HG02759 (cell line): Measurements from ENCODE around the gene ARID3B.
"Not testable (repeated sequence)": the region's sequence is repeated elsewhere in the genome, so short reads cannot be mapped to it uniquely, and the experiment has no call there.

Source experiments
- ATAC-seq: cut with Tn5 transposase; IDR thresholded peaks from one replicate; pipeline ENCODE4 v1.9.1; 2021; ENCODE audit warnings: mild to moderate bottlenecking, moderate library complexity; ENCODE audit not compliant: unreplicated experiment

ARID3B gene

DNA sequence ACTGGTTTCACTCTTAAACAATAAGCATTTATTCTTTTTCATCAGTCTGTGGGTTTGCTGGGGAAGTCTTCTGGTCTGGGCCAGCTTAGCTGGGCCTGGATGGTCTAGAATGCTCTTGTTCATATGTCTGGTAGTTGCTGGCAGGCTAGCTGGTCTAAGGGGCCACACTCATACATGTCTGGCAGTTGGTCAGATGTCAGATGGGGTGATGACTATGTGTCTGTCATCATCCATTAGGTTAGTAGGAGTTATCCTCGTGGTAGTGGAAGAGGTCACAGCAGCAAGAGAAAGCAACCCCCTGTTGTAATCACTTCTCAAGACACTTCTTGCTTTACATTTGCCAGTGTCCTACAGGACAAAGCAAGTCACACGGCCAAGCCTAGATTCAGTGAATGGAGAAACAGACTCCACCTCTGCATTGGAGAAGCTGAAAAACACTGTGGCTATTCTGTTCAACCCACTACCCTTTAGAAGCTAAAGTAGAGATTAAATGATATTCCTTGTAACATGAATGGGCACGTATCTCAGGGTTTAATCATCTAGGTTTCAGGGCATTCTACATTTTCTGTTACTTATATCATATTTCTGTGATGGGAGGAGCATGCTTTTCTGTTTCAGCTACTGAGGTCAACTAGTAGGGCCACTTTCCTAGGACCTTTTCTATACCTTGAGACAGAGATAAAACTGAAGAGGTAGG is 5.5 kb upstream of the ARID3B start:
- no peak for ATAC-seq

DNA sequence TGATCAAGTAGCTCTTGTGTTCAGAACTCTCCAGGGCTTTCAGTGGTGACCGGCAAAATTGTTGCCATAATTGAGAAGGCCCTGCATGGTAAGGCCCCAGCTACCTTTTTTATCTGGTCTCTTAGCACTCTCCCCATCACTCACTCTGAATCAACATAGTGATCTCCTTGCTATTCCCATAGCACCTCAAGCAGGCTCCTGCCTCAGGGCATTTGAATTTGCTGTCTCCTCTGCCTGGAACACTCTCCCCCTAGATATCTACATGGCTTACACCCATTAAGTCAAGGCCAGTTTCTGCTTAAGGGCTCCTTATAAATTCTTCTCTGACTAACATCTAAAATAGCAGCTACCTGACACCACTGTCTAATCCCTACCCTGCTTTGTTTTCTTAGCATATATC is 3.3 kb upstream of the ARID3B start:
- ATAC-seq: no peak

DNA sequence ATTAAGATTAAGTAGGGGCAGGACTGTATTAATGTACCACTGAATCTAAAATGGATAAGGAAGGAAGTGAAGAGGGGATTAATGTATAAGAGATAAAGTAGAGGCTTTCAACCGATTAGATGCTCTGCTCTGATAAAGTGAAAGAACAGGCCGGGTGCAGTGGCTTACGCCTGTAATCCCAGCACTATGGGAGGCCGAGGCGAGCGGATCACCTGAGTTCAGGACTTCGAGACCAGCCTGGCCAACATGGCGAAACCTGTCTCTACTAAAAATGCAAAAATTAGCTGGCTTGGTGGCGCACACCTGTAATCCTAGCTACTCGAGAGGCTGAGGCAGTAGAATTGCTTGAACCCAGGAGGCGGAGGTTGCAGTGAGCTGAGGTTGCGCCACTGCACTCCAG is 1.5 kb upstream of the ARID3B start:
- not testable (repeated sequence) for ATAC-seq

DNA sequence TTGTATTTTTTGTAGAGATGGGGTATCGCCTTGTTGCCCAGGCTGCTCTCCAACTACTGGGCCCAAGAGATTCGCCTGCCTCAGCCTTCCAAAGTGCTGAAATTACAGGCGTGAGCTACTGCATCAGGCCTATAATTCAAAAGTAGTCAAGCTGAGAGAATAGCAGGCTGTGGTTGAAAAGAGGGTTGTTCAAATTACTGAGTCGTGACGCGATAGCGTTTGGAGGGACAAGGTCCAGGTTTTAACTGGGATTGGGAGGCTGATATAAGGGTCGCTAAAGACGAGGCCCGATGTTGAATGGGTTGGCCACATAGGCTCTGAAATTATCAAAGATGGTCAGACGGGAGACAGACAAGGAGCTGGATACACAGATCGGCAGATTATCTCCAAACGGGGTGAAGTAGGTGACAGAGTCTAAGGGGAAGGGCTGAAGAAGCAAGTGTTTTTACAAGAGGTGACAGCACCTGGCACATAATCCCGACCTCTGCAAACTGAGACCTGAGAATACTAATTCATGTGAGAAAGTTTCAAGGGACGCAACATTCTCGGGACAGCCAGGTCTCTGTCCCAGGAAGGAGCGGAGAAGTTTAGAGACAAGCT is 759 bp upstream of the ARID3B start:
- ATAC-seq: peak; percentile 1

DNA sequence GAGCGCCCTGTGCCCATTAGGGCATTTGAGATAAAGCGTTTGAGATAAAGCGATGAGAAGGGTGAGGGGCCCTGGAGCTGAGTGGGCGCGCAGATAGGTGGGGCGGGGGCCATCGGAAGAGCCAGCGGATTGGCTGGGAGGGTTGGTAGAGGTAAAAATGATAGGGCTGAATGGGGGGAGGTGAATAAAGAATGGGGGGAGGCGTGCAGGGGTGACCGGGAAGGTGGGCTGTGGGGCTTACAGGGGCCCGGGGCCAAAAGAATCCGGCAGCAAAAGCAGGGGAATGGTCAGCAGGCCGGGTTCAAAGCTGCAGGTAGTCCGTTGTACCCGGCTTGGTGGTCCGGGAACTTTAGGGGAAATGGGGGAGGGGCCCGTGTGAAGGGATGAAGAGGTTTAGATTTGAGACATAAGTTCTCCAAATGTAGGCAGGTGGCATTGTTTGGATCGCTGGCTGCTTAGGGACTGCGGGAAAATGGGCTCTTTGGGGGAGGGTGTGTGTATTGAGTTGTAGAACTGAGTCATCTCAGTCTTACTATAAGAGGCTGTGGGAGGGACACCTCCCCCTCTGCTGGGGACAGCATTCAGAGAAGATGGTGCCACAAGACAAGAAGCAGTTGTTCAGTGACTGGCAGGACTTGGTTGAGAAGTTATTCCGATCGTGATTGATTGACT is 610 bp downstream of the ARID3B start:
- peak; percentile 35 for ATAC-seq

DNA sequence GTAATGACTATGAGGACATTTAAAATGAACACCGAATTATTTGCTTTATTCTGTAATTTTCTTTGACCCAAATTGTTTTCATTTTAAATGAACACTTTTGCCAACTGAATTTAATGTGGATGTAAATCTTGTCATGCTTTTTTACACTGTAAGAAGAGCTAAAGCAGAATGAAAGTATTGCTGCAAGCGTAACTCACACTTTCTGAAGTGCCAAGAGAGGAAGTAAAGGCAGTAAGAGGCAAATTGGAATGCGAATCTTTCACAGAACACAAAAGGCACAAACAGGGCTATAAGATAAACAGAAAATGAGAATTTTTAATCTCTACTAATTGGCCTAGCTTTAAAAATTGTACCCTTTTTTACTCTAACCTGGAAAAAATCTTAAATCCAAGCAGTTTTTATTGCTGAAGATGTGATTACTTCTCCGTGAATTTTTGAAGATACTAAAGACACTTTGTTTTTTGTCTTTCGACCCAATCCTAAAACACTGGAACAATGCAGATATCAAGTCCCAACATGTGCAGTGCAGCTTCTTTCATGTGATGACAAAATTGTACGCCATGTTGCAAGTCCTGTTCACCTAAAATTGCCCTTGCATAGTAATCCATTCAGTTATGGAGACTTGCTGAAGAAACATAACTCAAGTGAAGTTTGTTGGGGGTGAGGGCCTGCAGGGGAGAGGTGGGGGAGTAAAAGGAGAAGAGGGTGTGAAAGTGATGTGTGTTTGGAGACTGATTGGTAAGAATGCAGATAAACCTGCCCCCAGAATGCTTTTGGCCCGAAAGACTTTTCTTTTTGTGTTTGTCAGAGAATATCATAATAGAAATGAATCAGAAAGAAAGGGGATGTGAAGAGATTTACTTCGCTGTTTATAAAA is 1.4 kb downstream of the ARID3B start:
- no peak for ATAC-seq

DNA sequence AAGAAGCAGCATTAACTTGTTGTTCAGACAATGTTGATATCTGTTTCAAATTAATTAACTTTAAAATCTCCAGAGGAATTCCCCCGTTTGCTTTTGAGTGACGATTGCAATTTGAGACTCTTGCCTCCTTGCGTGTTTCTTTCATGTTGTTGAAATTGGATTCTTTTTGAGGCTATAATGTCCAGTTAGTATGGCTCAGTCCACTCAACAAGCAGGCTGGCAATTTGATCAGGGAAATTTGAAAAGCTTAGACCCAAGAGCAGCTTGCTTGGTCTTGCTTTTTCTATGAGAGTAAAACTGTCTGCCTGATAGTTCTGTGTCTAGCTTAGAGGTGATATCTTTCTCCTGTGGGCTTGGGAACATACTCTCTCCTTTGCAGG is 2.0 kb downstream of the ARID3B start:
- ATAC-seq: no peak

DNA sequence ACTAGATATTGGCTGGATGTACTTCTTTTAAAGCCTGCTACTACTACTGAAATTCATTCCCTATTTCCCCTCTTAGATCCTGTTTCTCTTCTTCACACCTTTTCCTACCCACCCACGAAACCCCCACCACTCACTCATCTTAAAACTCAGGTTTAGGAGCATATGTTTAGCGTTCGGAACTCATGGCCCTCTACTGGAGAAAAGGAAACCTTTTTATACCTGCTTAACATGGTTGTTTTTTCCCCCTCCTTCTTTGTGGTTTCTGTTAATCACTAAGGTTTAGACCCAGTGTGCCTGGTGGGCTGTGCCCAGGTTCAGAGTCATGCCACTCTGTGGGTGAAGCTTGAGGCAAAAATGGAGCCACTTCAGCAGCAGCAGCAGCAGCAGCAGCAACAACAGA is 2.6 kb downstream of the ARID3B start:
- ATAC-seq: no peak

DNA sequence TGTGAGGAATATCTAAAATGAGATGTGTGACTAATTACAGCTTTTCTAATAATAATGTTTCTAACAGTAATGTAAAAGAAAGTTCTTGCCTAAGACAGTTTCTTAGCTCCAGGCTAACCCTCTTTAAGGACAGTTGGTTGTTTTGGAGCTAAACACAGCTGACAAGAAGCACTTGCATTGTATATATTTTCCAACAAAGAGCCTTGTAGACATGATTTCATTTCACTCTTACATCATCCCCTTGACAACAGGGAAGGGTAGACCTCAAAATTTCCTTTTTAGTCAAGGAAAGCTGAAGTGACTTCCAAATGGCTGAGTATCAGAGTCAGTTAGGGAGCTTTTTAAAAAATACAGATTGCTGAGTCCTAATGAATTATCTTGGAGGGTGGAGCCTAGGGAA is 4.1 kb downstream of the ARID3B start:
- no peak for ATAC-seq

DNA sequence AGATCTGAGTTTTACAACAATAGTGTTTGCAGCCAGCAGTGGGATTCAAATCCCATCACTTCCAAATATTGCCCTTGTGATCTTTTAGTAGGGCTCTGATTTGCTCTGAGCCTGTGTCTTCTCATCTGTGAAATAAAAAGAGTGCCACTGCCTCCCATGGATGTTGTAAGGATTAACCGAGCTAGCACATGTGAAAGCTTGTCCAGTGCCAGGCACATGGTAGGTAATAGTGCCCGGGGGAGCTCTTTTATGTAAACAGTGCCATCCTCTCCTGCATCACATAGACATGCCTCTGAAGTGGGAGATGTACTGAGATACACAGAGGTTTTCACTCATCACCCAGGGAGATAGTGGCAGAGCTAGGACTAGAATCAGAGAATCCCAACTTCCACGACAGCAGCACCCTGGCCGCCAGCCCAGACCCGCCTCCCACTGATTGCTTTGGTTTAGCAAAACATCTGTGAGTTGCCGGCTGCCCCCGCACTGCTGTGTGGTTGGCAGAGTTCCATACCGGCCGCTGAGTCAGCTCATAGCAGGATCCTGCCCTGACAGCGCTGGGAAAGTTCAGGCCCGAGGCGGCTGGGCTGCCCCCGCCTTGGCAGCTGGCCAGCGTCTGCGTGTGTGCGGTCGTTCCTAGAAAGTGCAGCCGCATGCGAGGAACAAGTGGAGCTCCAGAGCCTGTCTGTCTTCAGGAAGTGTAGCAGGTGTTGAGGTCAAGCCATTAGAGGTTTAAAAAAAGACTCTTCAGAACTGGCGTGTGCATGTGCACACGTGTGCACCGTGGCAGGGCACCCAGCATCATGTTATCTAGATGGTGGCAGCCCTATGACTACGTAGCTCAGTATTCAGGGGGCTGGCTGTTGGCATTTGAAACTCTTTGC is 5.0 kb downstream of the ARID3B start:
- peak; percentile 60 for ATAC-seq

DNA sequence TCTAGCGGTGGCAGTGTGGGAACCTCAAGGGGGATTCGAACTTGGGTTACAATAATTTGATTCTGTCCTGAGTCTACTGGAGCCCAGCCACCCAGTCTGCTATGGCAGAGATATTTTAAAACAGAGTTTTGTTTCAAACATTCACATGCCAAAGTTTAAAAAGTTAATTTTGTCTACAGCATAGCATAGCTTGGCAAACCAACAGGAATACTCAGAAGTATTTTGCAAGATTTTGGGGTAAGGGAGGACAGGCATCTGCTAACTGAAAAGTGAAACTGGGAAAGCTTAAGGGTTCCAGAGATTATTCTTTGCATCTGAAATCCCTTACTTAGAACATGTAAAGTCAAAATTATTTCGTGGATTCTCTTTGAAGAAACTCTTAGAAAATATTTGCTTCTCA is 6.6 kb downstream of the ARID3B start:
- no peak for ATAC-seq

DNA sequence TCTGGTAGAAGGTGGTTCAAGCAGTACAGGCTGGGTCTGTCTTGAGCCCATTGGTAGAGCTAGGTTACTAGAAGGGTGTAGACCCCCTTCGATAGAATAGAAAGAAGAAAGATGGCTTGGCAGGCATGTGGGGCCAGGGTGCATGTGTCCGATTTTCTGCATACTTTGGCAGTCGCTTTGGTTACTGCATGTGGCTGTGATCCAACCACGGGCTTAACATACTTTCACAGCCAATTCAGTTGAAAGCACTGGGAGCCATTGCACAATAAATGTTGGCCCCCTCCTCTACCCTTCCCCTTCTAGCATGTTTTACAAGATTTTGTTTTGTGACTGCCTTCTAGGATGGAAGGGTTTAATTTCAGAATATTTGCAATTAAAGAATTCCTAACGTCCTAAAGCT is 7.2 kb downstream of the ARID3B start:
- ATAC-seq: no peak

DNA sequence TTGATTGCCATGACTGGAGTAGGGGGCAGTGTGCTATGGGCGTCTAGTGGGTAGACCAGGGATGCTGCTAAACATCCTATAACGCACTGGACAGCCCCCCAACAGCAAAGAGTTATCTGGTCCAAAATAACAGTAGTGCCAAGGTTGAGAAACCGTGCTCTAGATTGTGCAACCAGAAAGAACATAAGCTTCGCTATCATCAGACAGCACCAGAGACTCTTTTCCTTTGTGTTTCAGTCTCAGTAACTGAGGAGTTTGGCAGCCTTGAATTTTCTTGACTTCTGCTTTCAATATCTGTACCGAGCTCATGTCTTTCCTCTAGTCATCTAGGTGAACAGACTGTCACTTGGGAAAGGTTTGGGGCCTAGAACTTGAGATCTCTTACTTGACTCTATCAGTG is 8.8 kb downstream of the ARID3B start:
- ATAC-seq: no peak

DNA sequence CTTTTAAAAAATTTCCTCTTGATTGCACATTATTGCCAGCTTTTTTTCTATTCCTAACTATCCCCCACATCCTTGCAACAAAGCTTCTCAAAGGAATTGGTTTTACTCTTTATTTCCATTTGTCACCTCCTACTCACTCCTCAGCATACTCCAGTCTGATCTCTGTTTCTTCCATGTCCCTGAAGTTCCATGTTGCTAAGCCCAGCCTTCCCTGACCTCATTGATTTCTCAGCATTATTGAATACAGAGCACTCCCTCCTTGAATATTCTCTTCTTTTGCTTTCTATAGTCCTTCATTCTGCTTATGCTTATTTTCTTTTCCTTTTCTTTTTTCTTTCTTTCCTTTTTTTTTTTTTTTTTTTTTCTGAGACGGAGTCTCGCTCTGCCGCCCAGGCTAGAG is 10.7 kb downstream of the ARID3B start:
- no peak for ATAC-seq

DNA sequence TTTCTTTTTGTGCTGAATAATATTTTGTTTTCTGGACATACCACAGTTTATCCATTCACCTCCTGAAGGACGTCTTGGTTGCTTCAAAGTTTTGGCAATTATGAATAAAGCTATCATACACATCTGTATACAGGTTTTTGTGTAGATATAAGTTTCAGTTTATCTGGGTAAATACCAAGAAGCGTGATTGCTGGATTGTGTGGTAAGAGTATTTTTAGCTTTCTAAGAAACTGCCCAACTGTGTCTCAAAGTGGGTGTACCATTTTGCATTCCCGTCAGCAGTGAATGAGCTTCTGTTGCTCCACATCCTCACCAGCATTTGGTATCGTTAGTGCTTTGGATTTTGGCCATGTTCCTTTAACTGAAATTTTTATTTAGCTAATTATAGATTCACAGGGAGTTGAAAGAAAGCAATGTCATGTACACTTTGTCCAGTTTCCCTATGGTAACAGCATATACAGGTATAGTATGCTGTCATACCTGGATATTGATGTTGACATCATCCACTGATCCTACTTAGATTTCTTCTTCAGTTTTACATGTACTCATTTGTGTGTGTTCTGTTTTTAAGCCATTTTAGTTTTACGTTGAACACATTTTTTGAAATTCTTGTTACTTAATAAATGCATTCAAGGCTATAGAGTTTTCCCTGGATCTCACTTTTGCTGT is 11.9 kb downstream of the ARID3B start:
- ATAC-seq: no peak

DNA sequence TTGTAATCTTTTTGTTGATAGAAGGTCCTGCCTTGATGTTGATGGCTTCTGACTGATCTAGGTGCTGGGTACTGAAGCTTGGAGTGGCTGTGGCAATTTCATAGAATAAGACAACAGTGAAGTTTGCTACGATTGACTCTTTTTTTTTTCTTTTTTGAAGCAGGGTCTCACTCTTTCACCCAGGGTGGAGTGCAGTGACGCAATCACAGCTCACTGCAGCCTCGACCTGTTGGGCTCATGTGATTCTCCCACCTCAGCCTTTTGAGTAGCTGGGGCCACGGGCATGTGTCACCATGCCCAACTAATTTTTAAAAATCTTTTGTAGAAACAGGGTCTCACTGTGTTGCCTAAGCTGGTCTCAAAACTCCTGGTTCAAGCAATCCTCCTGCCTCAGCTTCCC is 14.2 kb downstream of the ARID3B start:
- no peak for ATAC-seq

DNA sequence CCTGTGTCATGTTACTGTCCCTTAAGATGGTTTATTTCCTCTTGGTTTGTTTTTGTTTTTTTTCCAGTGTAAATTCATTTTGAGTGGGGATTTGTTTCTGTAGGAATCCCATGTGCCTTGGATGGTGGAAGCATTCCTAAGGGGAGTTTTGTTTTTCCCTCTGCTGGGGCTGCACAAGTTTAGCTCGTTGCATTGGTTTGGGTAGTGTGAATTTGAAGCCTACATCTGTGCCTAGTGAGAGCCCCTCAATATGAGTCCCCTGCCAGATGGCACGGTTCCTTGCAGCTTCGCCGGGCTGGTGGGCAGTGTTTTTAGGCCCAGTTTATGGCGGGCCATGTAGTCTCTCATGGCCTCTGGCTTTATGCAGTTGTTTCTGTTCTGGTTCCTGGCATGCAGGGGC is 17.7 kb downstream of the ARID3B start:
- ATAC-seq: no peak

DNA sequence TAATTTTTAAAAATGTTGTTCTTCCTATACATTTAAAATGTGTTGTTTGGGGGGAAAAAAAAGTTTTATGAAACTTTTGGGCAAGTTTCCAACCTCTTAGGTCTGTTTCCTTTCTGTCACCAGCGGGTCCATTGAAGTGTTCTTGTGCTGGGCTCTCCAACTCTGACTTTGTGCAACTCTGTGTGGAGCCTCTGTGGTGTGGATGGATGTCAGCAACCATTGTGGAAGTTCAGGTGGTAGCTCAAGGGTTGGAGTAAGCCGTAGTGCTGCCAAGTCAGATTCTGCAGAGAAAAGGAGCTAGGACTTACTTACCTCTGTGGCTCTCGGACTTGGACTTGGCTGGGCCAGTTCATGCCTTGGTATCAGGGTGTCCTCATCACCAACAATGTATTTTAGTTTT is 22.4 kb downstream of the ARID3B start:
- ATAC-seq: no peak

DNA sequence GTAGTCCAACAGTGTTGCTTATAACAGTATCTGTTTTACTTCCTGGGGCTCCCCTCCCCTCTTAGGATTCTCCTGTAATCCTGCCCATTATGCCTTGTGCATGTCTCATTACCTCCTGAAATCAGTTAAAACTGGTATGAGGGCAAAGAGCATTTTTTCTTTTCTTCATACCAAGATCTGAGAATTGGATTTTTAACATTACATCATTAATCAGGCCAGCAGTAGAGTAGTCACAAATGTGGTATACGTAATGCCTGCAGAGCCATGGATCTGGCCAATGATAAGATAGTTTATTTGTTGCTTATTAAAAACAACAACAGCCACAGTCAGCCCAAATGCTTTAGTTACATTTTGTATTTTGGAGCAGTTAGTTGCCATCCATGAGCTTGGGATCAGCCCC is 23.2 kb downstream of the ARID3B start:
- ATAC-seq: no peak
